Activated naive CD4-positive, alpha-beta T cell treated with anti-CD3 and anti-CD28 coated beads, Interleukin-2, amount 50 U/mL, for 24 hours (primary cell): ENCODE results near the gene KIT.

Experiments used
- H3K27ac Mint-ChIP-seq: one replicate; pipeline ENCODE4 v1.8.0; 2021; ENCODE audit warnings: mild to moderate bottlenecking, mixed read lengths
- H3K27me3 Mint-ChIP-seq: one replicate; pipeline ENCODE4 v1.8.0; 2021; ENCODE audit warnings: mixed read lengths
- H3K36me3 Mint-ChIP-seq: one replicate; pipeline ENCODE4 v1.8.0; 2021; ENCODE audit warnings: mixed read lengths
- H3K4me1 Mint-ChIP-seq: one replicate; pipeline ENCODE4 v1.8.0; 2021; ENCODE audit warnings: mixed read lengths
- H3K4me3 Mint-ChIP-seq: one replicate; pipeline ENCODE4 v1.8.0; 2021; ENCODE audit warnings: mild to moderate bottlenecking, mixed read lengths
- H3K9me3 Mint-ChIP-seq: one replicate; pipeline ENCODE4 v1.8.0; 2021; ENCODE audit warnings: mixed read lengths

The KIT gene

DNA sequence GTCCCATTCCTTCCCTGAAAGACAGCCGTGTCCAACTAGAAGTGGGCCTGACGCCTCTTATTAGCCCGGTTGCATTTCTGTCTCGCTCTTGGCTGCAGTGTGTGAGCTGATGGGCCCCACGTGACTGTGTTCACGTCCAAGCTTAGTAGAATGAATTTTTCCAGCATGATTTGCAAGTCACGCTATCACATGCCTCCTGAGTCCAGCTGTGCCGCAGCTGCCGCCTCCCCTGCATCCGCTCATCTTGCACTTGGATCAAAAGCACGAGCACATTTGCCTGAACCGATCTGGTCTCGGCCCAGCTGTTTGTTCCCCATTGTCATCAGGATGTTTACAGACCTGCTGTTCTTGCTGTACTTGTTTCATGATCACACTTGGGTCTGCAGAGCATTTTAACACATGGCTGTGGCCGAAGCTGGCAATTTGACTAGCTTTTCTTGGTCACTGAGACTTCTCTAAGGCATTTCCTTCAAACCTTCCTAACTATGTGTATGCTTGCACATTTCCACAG, 126.5 kb downstream of the KIT start:
- Mint-ChIP-seq H3K27ac (no peak overlapping the region), H3K4me1 (peaks cover 8% of the 10 kb centered on the region), H3K36me3 (no peaks in the 10 kb centered on the region), H3K4me3 (no peak overlapping the region), H3K9me3 (no peaks in the 10 kb centered on the region), H3K27me3 (no peaks in the 10 kb centered on the region)
